ENCODE data around the gene GSTP1. TPM values are rescaled to one million over a fixed set of nuclear protein-coding genes. Genes with fewer than 3 reads are reported as not detected.
"Not testable (repeated sequence)": the region's sequence is repeated elsewhere in the genome, so short reads cannot be mapped to it uniquely, and the experiment has no call there.

GSTP1 gene
- polyA plus RNA-seq, 3 donors from 2014 or later: 898 to 1,247 (median 930) TPM

GRCh38 chr11:67594480-67594879 lies 10.9 kb downstream of the GSTP1 start:
- Mint-ChIP-seq H3K9me3 (no peaks in the 10 kb centered on the region), H3K27me3 (ENCODE audit: low read depth in 3 of 3) (no peaks in the 10 kb centered on the region), H3K27ac (no peak overlapping the region), H3K4me1 (peaks cover under 1 to 19% of the 10 kb centered on the region in 2 donors), H3K4me3 (no peak overlapping the region), H3K36me3 (no peaks in the 10 kb centered on the region)
- no peak for DNase-seq

- Mint-ChIP-seq H3K27ac (peak overlapping the region in 2 of 6 donors; percentile 18 to 46), H3K4me3 (no peak overlapping the region), H3K27me3 (ENCODE audit: low read depth in 3 of 3) (peaks cover 0 to 3% (median 0%) of the 10 kb centered on the region in 3 donors), H3K4me1 (peaks cover 22 to 42% of the 10 kb centered on the region in 2 donors), H3K9me3 (no peaks in the 10 kb centered on the region), H3K36me3 (no peaks in the 10 kb centered on the region)
- DNase-seq: no peak
Measured at GRCh38 chr11:67596753-67597300, 13.2 kb downstream of the GSTP1 start.

- H3K9me3 Mint-ChIP-seq; H3K36me3 Mint-ChIP-seq; DNase-seq; H3K27me3 Mint-ChIP-seq (ENCODE audit: low read depth in 3 of 3); H3K27ac Mint-ChIP-seq; H3K4me3 Mint-ChIP-seq: not testable (repeated sequence)
- H3K4me1 Mint-ChIP-seq: peaks cover 22 to 44% of the 10 kb centered on the region in 2 donors
Measured at GRCh38 chr11:67597458-67597857, 13.8 kb downstream of the GSTP1 start.

GRCh38 chr11:67597963-67598362 lies 14.4 kb downstream of the GSTP1 start:
- not testable (repeated sequence) for H3K27me3 Mint-ChIP-seq (ENCODE audit: low read depth in 3 of 3); DNase-seq; H3K27ac Mint-ChIP-seq; H3K9me3 Mint-ChIP-seq; H3K36me3 Mint-ChIP-seq; H3K4me3 Mint-ChIP-seq
- H3K4me1 Mint-ChIP-seq: peaks cover 22 to 44% of the 10 kb centered on the region in 2 donors

- no peaks in the 10 kb centered on the region for H3K9me3 Mint-ChIP-seq
- no peak for DNase-seq
- H3K36me3 Mint-ChIP-seq: no peaks in the 10 kb centered on the region
- peaks cover 22 to 44% of the 10 kb centered on the region in 2 donors for H3K4me1 Mint-ChIP-seq
- peak overlapping the region in 2 of 6 donors; percentile 12 to 49 for H3K27ac Mint-ChIP-seq
- H3K4me3 Mint-ChIP-seq: peak overlapping the region in 1 of 5 donors; percentile 40
- H3K27me3 Mint-ChIP-seq (ENCODE audit: low read depth in 3 of 3): peaks cover 0 to 3% (median under 1%) of the 10 kb centered on the region in 3 donors
Measured at GRCh38 chr11:67599149-67599548, 15.5 kb downstream of the GSTP1 start.

GRCh38 chr11:67600324-67601029 lies 16.9 kb downstream of the GSTP1 start:
- Mint-ChIP-seq H3K4me1 (peaks cover 22 to 44% of the 10 kb centered on the region in 2 donors), H3K27ac (peak overlapping the region; percentile 63 to 91 (median 83)), H3K9me3 (no peaks in the 10 kb centered on the region), H3K4me3 (peak overlapping the region; percentile 59 to 85 (median 78)), H3K36me3 (no peaks in the 10 kb centered on the region), H3K27me3 (ENCODE audit: low read depth in 3 of 3) (peaks cover 2 to 5% (median 3%) of the 10 kb centered on the region in 3 donors)
- DNase-seq: peak; percentile 40 to 45 (median 43)

- H3K27me3 Mint-ChIP-seq (ENCODE audit: low read depth in 3 of 3): peaks cover 2 to 5% (median 5%) of the 10 kb centered on the region in 3 donors
- H3K27ac Mint-ChIP-seq: peak overlapping the region; percentile 20 to 91 (median 78)
- H3K4me1 Mint-ChIP-seq: peaks cover 26 to 44% of the 10 kb centered on the region in 2 donors
- no peaks in the 10 kb centered on the region for H3K9me3 Mint-ChIP-seq
- H3K36me3 Mint-ChIP-seq: no peaks in the 10 kb centered on the region
- no peak for DNase-seq
- peak overlapping the region; percentile 59 to 85 (median 78) for H3K4me3 Mint-ChIP-seq
Measured at GRCh38 chr11:67601098-67601497, 17.5 kb downstream of the GSTP1 start.

GRCh38 chr11:67604119-67604518 lies 20.5 kb downstream of the GSTP1 start:
- Mint-ChIP-seq H3K4me3 (peak overlapping the region in 2 of 5 donors; percentile 51 to 61), H3K4me1 (peaks cover 43 to 52% of the 10 kb centered on the region in 2 donors), H3K27ac (peak overlapping the region in 2 of 6 donors; percentile 51 to 60)
- not testable (repeated sequence) for H3K9me3 Mint-ChIP-seq; H3K27me3 Mint-ChIP-seq (ENCODE audit: low read depth in 3 of 3); DNase-seq; H3K36me3 Mint-ChIP-seq

- peak overlapping the region in 2 of 6 donors; percentile 60 to 68 for H3K27ac Mint-ChIP-seq
- peak overlapping the region in 2 of 5 donors; percentile 51 to 61 for H3K4me3 Mint-ChIP-seq
- H3K9me3 Mint-ChIP-seq: no peaks in the 10 kb centered on the region
- peaks cover 2 to 7% (median 5%) of the 10 kb centered on the region in 3 donors for H3K27me3 Mint-ChIP-seq (ENCODE audit: low read depth in 3 of 3)
- peaks cover 39 to 45% of the 10 kb centered on the region in 2 donors for H3K4me1 Mint-ChIP-seq
- no peak for DNase-seq
- peaks cover 3 to 8% (median 7%) of the 10 kb centered on the region in 3 donors for H3K36me3 Mint-ChIP-seq
Measured at GRCh38 chr11:67604815-67605214, 21.2 kb downstream of the GSTP1 start.

GRCh38 chr11:67605231-67606011 lies 21.8 kb downstream of the GSTP1 start:
- Mint-ChIP-seq H3K27me3 (ENCODE audit: low read depth in 3 of 3) (peaks cover 2 to 7% (median 5%) of the 10 kb centered on the region in 3 donors), H3K4me3 (peak overlapping the region; percentile 46 to 75 (median 68)), H3K36me3 (peaks cover 3 to 12% (median 7%) of the 10 kb centered on the region in 3 donors), H3K27ac (peak overlapping the region in 2 of 6 donors; percentile 44 to 67), H3K9me3 (no peaks in the 10 kb centered on the region), H3K4me1 (peaks cover 33 to 39% of the 10 kb centered on the region in 2 donors)
- no peak for DNase-seq

GRCh38 chr11:67606093-67606491 lies 22.5 kb downstream of the GSTP1 start:
- peak overlapping the region in 5 of 6 donors; percentile 74 to 92 (median 83) for H3K27ac Mint-ChIP-seq
- DNase-seq: no peak
- H3K4me1 Mint-ChIP-seq: peaks cover 29 to 33% of the 10 kb centered on the region in 2 donors
- H3K27me3 Mint-ChIP-seq (ENCODE audit: low read depth in 3 of 3): peaks cover 2 to 5% (median 5%) of the 10 kb centered on the region in 3 donors
- no peaks in the 10 kb centered on the region for H3K9me3 Mint-ChIP-seq
- H3K4me3 Mint-ChIP-seq: peak overlapping the region; percentile 82 to 90 (median 89)
- H3K36me3 Mint-ChIP-seq: peaks cover 3 to 12% (median 7%) of the 10 kb centered on the region in 3 donors

- H3K9me3 Mint-ChIP-seq: no peaks in the 10 kb centered on the region
- H3K36me3 Mint-ChIP-seq: peaks cover 3 to 12% (median 7%) of the 10 kb centered on the region in 3 donors
- peak within 1 kb of the TSS; percentile 74 to 92 (median 88) for H3K27ac Mint-ChIP-seq
- H3K4me1 Mint-ChIP-seq: peaks cover 25 to 27% of the 10 kb centered on the region in 2 donors
- H3K27me3 Mint-ChIP-seq (ENCODE audit: low read depth in 3 of 3): peaks cover 2 to 5% (median 5%) of the 10 kb centered on the region in 3 donors
- peak within 1 kb of the TSS; percentile 82 to 90 (median 89) for H3K4me3 Mint-ChIP-seq
- peak; percentile 93 to 95 (median 94) for DNase-seq
Measured at GRCh38 chr11:67606492-67607295, 23.1 kb downstream of the GSTP1 start, which contains the start of gene NDUFV1. TSS of gene NDUFV1 (plus strand) at chr11:67606936. CDS start at chr11:67607005, 69 bp downstream.

GRCh38 chr11:67607507-67607906 lies 23.9 kb downstream of the GSTP1 start:
- peak overlapping the region; percentile 82 to 90 (median 89) for H3K4me3 Mint-ChIP-seq
- peaks cover 23% of the 10 kb centered on the region in 2 donors for H3K4me1 Mint-ChIP-seq
- DNase-seq: no peak
- peaks cover 3 to 18% (median 7%) of the 10 kb centered on the region in 3 donors for H3K36me3 Mint-ChIP-seq
- no peaks in the 10 kb centered on the region for H3K9me3 Mint-ChIP-seq
- H3K27me3 Mint-ChIP-seq (ENCODE audit: low read depth in 3 of 3): peaks cover 2 to 5% (median 5%) of the 10 kb centered on the region in 3 donors
- H3K27ac Mint-ChIP-seq: peak overlapping the region; percentile 74 to 92 (median 88)

All from immature natural killer cell (primary cell).